HG02938 (cell line): ENCODE results near the gene CCDC92B.
"Not testable (repeated sequence)": the region's sequence is repeated elsewhere in the genome, so short reads cannot be mapped to it uniquely, and the experiment has no call there.

Experiments
- ATAC-seq: cut with Tn5 transposase; IDR thresholded peaks from one replicate; pipeline ENCODE4 v1.9.1; 2021; ENCODE audit warnings: mild to moderate bottlenecking, moderate library complexity; ENCODE audit not compliant: unreplicated experiment

The CCDC92B gene

GRCh38 chr17:2749058-2749783, at the start of gene CCDC92B:
TSS of gene CCDC92B (minus strand) at chr17:2749652. CDS start at chr17:2735145, 14,507 bp downstream.
- ATAC-seq: no peak

- ATAC-seq: no peak
Observed at GRCh38 chr17:2798678-2799077, 49.2 kb upstream of the CCDC92B start.

GRCh38 chr17:2798188-2798587, 48.7 kb upstream of the CCDC92B start:
- no peak for ATAC-seq

- no peak for ATAC-seq
Observed at GRCh38 chr17:2797637-2798036, 48.2 kb upstream of the CCDC92B start.

- ATAC-seq: no peak
Observed at GRCh38 chr17:2797226-2797625, 47.8 kb upstream of the CCDC92B start.

GRCh38 chr17:2796164-2797125, 47.0 kb upstream of the CCDC92B start, which contains the start of gene RAP1GAP2:
TSS of gene RAP1GAP2 (plus strand) at chr17:2796438. CDS start at chr17:2796528, 90 bp downstream.
- ATAC-seq: no peak

- ATAC-seq: no peak
Observed at GRCh38 chr17:2795441-2796163, 46.1 kb upstream of the CCDC92B start.

- no peak for ATAC-seq
Observed at GRCh38 chr17:2794111-2794803, 44.8 kb upstream of the CCDC92B start.

- no peak for ATAC-seq
Observed at GRCh38 chr17:2792366-2793169, 43.1 kb upstream of the CCDC92B start.

GRCh38 chr17:2789700-2790099, 40.2 kb upstream of the CCDC92B start:
- no peak for ATAC-seq

- no peak for ATAC-seq
Observed at GRCh38 chr17:2786176-2786881, 36.9 kb upstream of the CCDC92B start.

- not testable (repeated sequence) for ATAC-seq
Observed at GRCh38 chr17:2785376-2785775, 35.9 kb upstream of the CCDC92B start.

GRCh38 chr17:2784864-2785263, 35.4 kb upstream of the CCDC92B start:
- no peak for ATAC-seq

GRCh38 chr17:2783310-2784030, 34.0 kb upstream of the CCDC92B start:
- no peak for ATAC-seq

- no peak for ATAC-seq
Observed at GRCh38 chr17:2782055-2782454, 32.6 kb upstream of the CCDC92B start.

GRCh38 chr17:2781598-2781997, 32.1 kb upstream of the CCDC92B start:
- not testable (repeated sequence) for ATAC-seq

GRCh38 chr17:2780931-2781454, 31.5 kb upstream of the CCDC92B start:
- no peak for ATAC-seq

- ATAC-seq: no peak
Observed at GRCh38 chr17:2780256-2780655, 30.8 kb upstream of the CCDC92B start.
